Muscle layer of colon (tissue), 2 donors: ENCODE measurements around the gene QRFPR.
"Not testable (repeated sequence)": the region's sequence is repeated elsewhere in the genome, so short reads cannot be mapped to it uniquely, and the experiment has no call there.

Source experiments
- H3K27ac ChIP-seq: one replicate; pipeline ENCODE4 v1.7.0; 2013; ENCODE audit warnings: low read depth, mild to moderate bottlenecking, low read length, moderate library complexity
- H3K27me3 ChIP-seq, 2 donors: one replicate each; pipeline ENCODE4 v1.7.0; 2013; ENCODE audit warnings: low read length in 2 of 2, mild to moderate bottlenecking in 2 of 2; ENCODE audit not compliant: insufficient read depth in 2 of 2, control insufficient read depth in 1 of 2
- H3K36me3 ChIP-seq: one replicate; pipeline ENCODE4 v1.7.0; 2013; ENCODE audit warnings: mild to moderate bottlenecking, low read length; ENCODE audit not compliant: insufficient read depth
- H3K4me1 ChIP-seq: one replicate; pipeline ENCODE4 v1.7.0; 2013; ENCODE audit warnings: mild to moderate bottlenecking, low read length; ENCODE audit not compliant: insufficient read depth
- H3K4me3 ChIP-seq, 2 donors: one replicate each; pipeline ENCODE4 v1.7.0; 2013; ENCODE audit warnings: low read length in 2 of 2, low read depth in 1 of 2, mild to moderate bottlenecking in 1 of 2, moderate library complexity in 1 of 2
- H3K9ac ChIP-seq: one replicate; pipeline ENCODE4 v1.7.0; 2013; ENCODE audit warnings: low read length
- H3K9me3 ChIP-seq: one replicate; pipeline ENCODE4 v1.7.0; 2013; ENCODE audit warnings: mild to moderate bottlenecking, low read length
- donor health status: abdominal sarcoma.
- donor health status: Adenocarcinoma of cecum.

The QRFPR gene

GRCh38 chr4:121380776-121381462 lies at the start of gene QRFPR:
QRFPR (minus strand) TSS chr4:121381018; CDS start chr4:121380647, 371 bp downstream.
- no peak within 1 kb of the TSS for H3K9ac ChIP-seq
- no peak within 1 kb of the TSS for H3K27ac ChIP-seq
- H3K9me3 ChIP-seq, result no peaks in the 10 kb centered on the region
- H3K4me3 ChIP-seq, result peak within 1 kb of the TSS; percentile 11 to 49
- no peaks in the 10 kb centered on the region for H3K4me1 ChIP-seq
- peaks cover 4 to 23% of the 10 kb centered on the region in 2 donors for H3K27me3 ChIP-seq
- H3K36me3 ChIP-seq, result no peaks in the 10 kb centered on the region

DNA sequence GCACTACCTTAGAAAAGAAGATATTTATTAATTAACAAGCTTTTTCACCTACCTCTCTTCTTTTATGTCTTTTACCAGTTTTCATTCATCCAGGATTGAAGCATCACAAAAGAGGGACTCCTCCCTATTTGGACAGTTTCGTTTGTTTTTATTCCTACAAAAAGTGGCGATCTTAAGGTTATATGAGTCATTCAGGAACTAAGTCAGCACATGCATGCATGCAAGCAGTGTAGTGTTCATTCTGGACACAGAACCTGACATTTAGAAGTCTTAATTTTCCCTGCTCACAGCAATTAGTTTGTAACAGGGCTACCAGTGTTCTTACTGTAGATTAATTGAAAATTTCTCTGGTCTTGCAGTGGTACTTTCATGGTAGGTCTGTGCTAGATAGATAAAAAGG lies 47.9 kb upstream of the QRFPR start:
- no peak overlapping the region for H3K27ac ChIP-seq
- no peaks in the 10 kb centered on the region for H3K27me3 ChIP-seq
- H3K4me3 ChIP-seq, result no peak overlapping the region
- H3K9ac ChIP-seq, result no peak overlapping the region
- H3K9me3 ChIP-seq, result no peaks in the 10 kb centered on the region
- H3K36me3 ChIP-seq, result no peaks in the 10 kb centered on the region
- no peaks in the 10 kb centered on the region for H3K4me1 ChIP-seq

GRCh38 chr4:121421594-121421993 lies 40.8 kb upstream of the QRFPR start:
- Histone ChIP-seq H3K27ac (no peak overlapping the region), H3K4me1 (no peaks in the 10 kb centered on the region)

GRCh38 chr4:121411151-121411744 lies 30.4 kb upstream of the QRFPR start:
- Histone ChIP-seq H3K4me3 (no peak overlapping the region), H3K9me3 (no peaks in the 10 kb centered on the region), H3K27me3 (no peaks in the 10 kb centered on the region), H3K9ac (no peak overlapping the region), H3K27ac (no peak overlapping the region), H3K4me1 (no peaks in the 10 kb centered on the region), H3K36me3 (no peaks in the 10 kb centered on the region)

More at GRCh38 chr4:121421594-121421993, 40.8 kb upstream of the QRFPR start:
- Histone ChIP-seq H3K27me3 (no peaks in the 10 kb centered on the region), H3K36me3 (no peaks in the 10 kb centered on the region), H3K9me3 (no peaks in the 10 kb centered on the region), H3K9ac (no peak overlapping the region), H3K4me3 (no peak overlapping the region)

DNA sequence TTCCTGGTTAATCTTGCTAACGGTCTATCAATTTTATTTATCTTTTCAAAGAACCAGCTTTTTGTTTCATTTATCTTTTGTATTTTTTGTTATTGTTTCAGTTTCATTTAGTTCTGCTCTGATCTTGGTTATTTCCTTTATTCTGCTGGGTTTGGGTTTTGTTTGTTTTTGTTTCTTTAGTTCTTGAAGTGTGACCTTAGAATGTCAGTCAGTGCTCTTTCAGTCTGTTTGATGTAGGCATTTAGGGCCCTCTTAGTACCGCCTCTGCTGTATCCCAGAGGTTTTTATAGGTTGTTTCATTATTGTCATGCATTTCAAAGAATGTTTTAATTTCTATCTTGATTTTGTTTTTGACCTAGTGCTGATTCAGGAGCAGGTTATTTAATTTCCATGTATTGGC lies 27.7 kb upstream of the QRFPR start:
- H3K4me3 ChIP-seq, H3K27ac ChIP-seq, H3K27me3 ChIP-seq, H3K9me3 ChIP-seq, H3K9ac ChIP-seq, H3K4me1 ChIP-seq, H3K36me3 ChIP-seq: not testable (repeated sequence)

GRCh38 chr4:121400632-121401031 lies 19.8 kb upstream of the QRFPR start:
- H3K27ac ChIP-seq, result no peak overlapping the region
- H3K4me3 ChIP-seq, result no peak overlapping the region
- no peak overlapping the region for H3K9ac ChIP-seq
- peaks cover 14% of the 10 kb centered on the region for H3K4me1 ChIP-seq
- no peaks in the 10 kb centered on the region for H3K27me3 ChIP-seq
- H3K36me3 ChIP-seq, result no peaks in the 10 kb centered on the region
- no peaks in the 10 kb centered on the region for H3K9me3 ChIP-seq

- Histone ChIP-seq H3K27ac (peak overlapping the region; percentile 41), H3K4me1 (peaks cover 14% of the 10 kb centered on the region), H3K36me3 (no peaks in the 10 kb centered on the region), H3K27me3 (no peaks in the 10 kb centered on the region), H3K9me3 (no peaks in the 10 kb centered on the region), H3K4me3 (peak overlapping the region in 1 of 2 donors; percentile 22), H3K9ac (no peak overlapping the region)
Observed at GRCh38 chr4:121397941-121398601, 17.3 kb upstream of the QRFPR start.

- no peak overlapping the region for H3K27ac ChIP-seq
- no peaks in the 10 kb centered on the region for H3K27me3 ChIP-seq
- H3K4me1 ChIP-seq, result peaks cover 17% of the 10 kb centered on the region
- H3K9me3 ChIP-seq, result no peaks in the 10 kb centered on the region
- no peak overlapping the region for H3K9ac ChIP-seq
- H3K4me3 ChIP-seq, result peak overlapping the region in 1 of 2 donors; percentile 22
- H3K36me3 ChIP-seq, result no peaks in the 10 kb centered on the region
Observed at GRCh38 chr4:121397434-121397833, 16.6 kb upstream of the QRFPR start.

GRCh38 chr4:121392426-121393086 lies 11.7 kb upstream of the QRFPR start:
- Histone ChIP-seq H3K27ac (no peak overlapping the region), H3K4me1 (peaks cover 9% of the 10 kb centered on the region), H3K9ac (no peak overlapping the region), H3K4me3 (no peak overlapping the region), H3K9me3 (no peaks in the 10 kb centered on the region), H3K36me3 (no peaks in the 10 kb centered on the region), H3K27me3 (no peaks in the 10 kb centered on the region)

DNA sequence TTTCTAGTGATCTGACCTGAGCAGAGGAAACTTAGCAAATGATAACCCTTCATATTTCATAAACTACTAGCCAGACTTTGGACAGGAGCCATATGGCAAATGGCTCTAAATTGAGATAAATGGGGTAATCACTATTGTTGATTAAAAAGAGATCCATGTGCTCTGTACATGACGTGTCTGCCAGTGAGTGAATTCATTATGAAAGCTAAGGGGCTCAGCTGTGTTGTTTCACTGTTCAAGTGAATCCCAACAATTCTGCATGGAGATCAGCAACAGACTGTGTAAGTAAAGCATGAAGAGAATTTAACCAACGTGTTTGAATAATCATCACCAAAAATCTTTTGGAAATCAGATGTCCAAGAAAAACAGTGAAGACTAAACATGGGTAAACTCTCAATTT lies 9.5 kb upstream of the QRFPR start:
- Histone ChIP-seq H3K27ac (no peak overlapping the region), H3K4me1 (peaks cover 7% of the 10 kb centered on the region), H3K9me3 (no peaks in the 10 kb centered on the region)

GRCh38 chr4:121379276-121379675 lies 1.5 kb downstream of the QRFPR start:
- Histone ChIP-seq H3K36me3 (no peaks in the 10 kb centered on the region), H3K4me3 (no peak overlapping the region), H3K9me3 (no peaks in the 10 kb centered on the region), H3K4me1 (no peaks in the 10 kb centered on the region), H3K27me3 (peaks cover 4 to 23% of the 10 kb centered on the region in 2 donors), H3K27ac (no peak overlapping the region), H3K9ac (no peak overlapping the region)

More for the DNA sequence above, 9.5 kb upstream of the QRFPR start:
- H3K36me3 ChIP-seq, result no peaks in the 10 kb centered on the region
- no peaks in the 10 kb centered on the region for H3K27me3 ChIP-seq
- no peak overlapping the region for H3K4me3 ChIP-seq
- no peak overlapping the region for H3K9ac ChIP-seq
